ENCODE data around the gene PTDSS2. TPM values are rescaled to one million over a fixed set of nuclear protein-coding genes. Genes with fewer than 3 reads are reported as not detected.

The PTDSS2 gene
- total and polyA plus RNA-seq, 9 of the 15 experiments (the other 6 are each of a cell fraction or from before 2014, with no cell fraction given) = 0.45 to 53.9 (median 17.2) TPM

GRCh38 chr11:449889-450808, at the start of gene PTDSS2 (continued):
- TF ChIP-seq PRDM10 (IDR thresholded peaks at IDR 0.05; ENCODE audit: partially characterized antibody) (peak; percentile 74), HNRNPLL (IDR thresholded peaks at IDR 0.05; ENCODE audit: low read depth, low read length, poor library complexity, severe bottlenecking) (peak; percentile 15), ZNF384 (IDR thresholded peaks at IDR 0.05; ENCODE audit: low read depth, low read length) (no peak), ZBTB7A (IDR thresholded peaks at IDR 0.05; ENCODE audit: borderline replicate concordance, control insufficient read depth, low read depth, low read length) (peak; percentile 96), ZNF324 (CRISPR knock-in tag; IDR thresholded peaks at IDR 0.05) (no peak), JUNB (CRISPR knock-in tag; conservative IDR thresholded peaks at IDR 0.05) (no peak), FOS (IDR thresholded peaks at IDR 0.05; ENCODE audit: extremely low read depth, insufficient read length) (no peak), SP1 (CRISPR knock-in tag; IDR thresholded peaks at IDR 0.05) (peak; percentile 75; the same call in 1 of the 2 replicates), ZNF512 (tag; IDR thresholded peaks at IDR 0.05) (no peak), POLR2B (IDR thresholded peaks at IDR 0.05; ENCODE audit: low read depth, partially characterized antibody) (peak; percentile 71), ZNF3 (CRISPR knock-in tag; IDR thresholded peaks at IDR 0.05) (no peak), FOXP1 (CRISPR knock-in tag; IDR thresholded peaks at IDR 0.05) (peak; percentile 87; the same call in 1 of the 2 replicates), DACH1 (IDR thresholded peaks at IDR 0.05; ENCODE audit: partially characterized antibody) (no peak), ZC3H11A (IDR thresholded peaks at IDR 0.05; ENCODE audit: low read depth, low read length) (no peak), XRCC5 (IDR thresholded peaks at IDR 0.05; ENCODE audit: low read depth, low read length) (no peak), YY1 (IDR thresholded peaks at IDR 0.05; ENCODE audit: borderline replicate concordance in 1 of 3, control insufficient read depth in 1 of 3, extremely low read depth in 1 of 3, insufficient read depth in 3 of 3, insufficient read length in 1 of 3, insufficient replicate concordance in 2 of 3, low read depth in 1 of 3, low read length in 2 of 3) (peak; percentile 8 to 77 (median 67)), ADNP (tag; IDR thresholded peaks at IDR 0.05) (no peak), ZBTB12 (CRISPR knock-in tag; IDR thresholded peaks at IDR 0.05) (0 out of 2 replicates have a peak, but pooled peaks have one; percentile 56)
- TF ChIP-seq, protein P1, sequence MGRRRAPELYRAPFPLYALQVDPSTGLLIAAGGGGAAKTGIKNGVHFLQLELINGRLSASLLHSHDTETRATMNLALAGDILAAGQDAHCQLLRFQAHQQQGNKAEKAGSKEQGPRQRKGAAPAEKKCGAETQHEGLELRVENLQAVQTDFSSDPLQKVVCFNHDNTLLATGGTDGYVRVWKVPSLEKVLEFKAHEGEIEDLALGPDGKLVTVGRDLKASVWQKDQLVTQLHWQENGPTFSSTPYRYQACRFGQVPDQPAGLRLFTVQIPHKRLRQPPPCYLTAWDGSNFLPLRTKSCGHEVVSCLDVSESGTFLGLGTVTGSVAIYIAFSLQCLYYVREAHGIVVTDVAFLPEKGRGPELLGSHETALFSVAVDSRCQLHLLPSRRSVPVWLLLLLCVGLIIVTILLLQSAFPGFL (CRISPR knock-in tag; IDR thresholded peaks at IDR 0.05) = no peak
